RWPE2 (cell line): Measurements from ENCODE around the gene MATN4.

Experiments used
- ATAC-seq: fragments of 200-7000 bp; cut with Tn5 transposase; 3 replicates; pipeline ENCODE4 v1.9.1; 2021; ENCODE audit warnings: low read depth
- DNase-seq: peaks from one replicate; pipeline ENCODE4 v3.0.0-alpha.2; 2020; ENCODE audit warnings: low spot score
- H3K27ac ChIP-seq: fragments of 450-650 bp; 2 replicates; pipeline ENCODE4 v1.5.1; 2017; ENCODE audit warnings: mild to moderate bottlenecking; ENCODE audit not compliant: poor library complexity, severe bottlenecking
- H3K27me3 ChIP-seq: fragments of 250-450 bp; sonication (Bioruptor Pico); 2 replicates; pipeline ENCODE4 v1.5.1; 2021; ENCODE audit warnings: mild to moderate bottlenecking, moderate library complexity; ENCODE audit not compliant: insufficient read depth, poor library complexity, severe bottlenecking
- H3K36me3 ChIP-seq: fragments of 250-450 bp; sonication (Bioruptor Pico); 2 replicates; pipeline ENCODE4 v1.5.1; 2020; ENCODE audit warnings: low read depth, mild to moderate bottlenecking, moderate library complexity
- H3K4me1 ChIP-seq: fragments of 250-450 bp; sonication (Bioruptor Pico); 2 replicates; pipeline ENCODE4 v1.5.1; 2021; ENCODE audit warnings: mild to moderate bottlenecking, moderate library complexity; ENCODE audit not compliant: insufficient read depth, poor library complexity, severe bottlenecking
- H3K4me3 ChIP-seq: fragments of 250-450 bp; sonication (Bioruptor Pico); 2 replicates; pipeline ENCODE4 v1.5.1; 2021; ENCODE audit warnings: mild to moderate bottlenecking, moderate library complexity; ENCODE audit not compliant: severe bottlenecking
- H3K9me3 ChIP-seq: fragments of 250-450 bp; sonication (Bioruptor Pico); 2 replicates; pipeline ENCODE4 v1.5.1; 2021; ENCODE audit warnings: mild to moderate bottlenecking, moderate library complexity; ENCODE audit not compliant: severe bottlenecking
- TF ChIP-seq, protein P1 (sequence below): fragments of 450-650 bp; IDR thresholded peaks from one replicate; pipeline ENCODE4 v1.5.1; 2017; ENCODE audit warnings: mild to moderate bottlenecking, moderate library complexity; ENCODE audit not compliant: poor library complexity, severe bottlenecking

The MATN4 gene

GRCh38 chr20:45338121-45339030 is 30.3 kb upstream of the MATN4 start:
- Histone ChIP-seq H3K36me3 (peaks cover 91% of the 10 kb centered on the region), H3K4me1 (peaks cover 74% of the 10 kb centered on the region), H3K27ac (peak overlapping the region; percentile 99), H3K4me3 (no peak overlapping the region), H3K9me3 (no peaks in the 10 kb centered on the region), H3K27me3 (no peaks in the 10 kb centered on the region)
- DNase-seq (no peak), ATAC-seq (no peak)
- TF ChIP-seq, protein P1, sequence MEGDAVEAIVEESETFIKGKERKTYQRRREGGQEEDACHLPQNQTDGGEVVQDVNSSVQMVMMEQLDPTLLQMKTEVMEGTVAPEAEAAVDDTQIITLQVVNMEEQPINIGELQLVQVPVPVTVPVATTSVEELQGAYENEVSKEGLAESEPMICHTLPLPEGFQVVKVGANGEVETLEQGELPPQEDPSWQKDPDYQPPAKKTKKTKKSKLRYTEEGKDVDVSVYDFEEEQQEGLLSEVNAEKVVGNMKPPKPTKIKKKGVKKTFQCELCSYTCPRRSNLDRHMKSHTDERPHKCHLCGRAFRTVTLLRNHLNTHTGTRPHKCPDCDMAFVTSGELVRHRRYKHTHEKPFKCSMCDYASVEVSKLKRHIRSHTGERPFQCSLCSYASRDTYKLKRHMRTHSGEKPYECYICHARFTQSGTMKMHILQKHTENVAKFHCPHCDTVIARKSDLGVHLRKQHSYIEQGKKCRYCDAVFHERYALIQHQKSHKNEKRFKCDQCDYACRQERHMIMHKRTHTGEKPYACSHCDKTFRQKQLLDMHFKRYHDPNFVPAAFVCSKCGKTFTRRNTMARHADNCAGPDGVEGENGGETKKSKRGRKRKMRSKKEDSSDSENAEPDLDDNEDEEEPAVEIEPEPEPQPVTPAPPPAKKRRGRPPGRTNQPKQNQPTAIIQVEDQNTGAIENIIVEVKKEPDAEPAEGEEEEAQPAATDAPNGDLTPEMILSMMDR: no peak

DNA sequence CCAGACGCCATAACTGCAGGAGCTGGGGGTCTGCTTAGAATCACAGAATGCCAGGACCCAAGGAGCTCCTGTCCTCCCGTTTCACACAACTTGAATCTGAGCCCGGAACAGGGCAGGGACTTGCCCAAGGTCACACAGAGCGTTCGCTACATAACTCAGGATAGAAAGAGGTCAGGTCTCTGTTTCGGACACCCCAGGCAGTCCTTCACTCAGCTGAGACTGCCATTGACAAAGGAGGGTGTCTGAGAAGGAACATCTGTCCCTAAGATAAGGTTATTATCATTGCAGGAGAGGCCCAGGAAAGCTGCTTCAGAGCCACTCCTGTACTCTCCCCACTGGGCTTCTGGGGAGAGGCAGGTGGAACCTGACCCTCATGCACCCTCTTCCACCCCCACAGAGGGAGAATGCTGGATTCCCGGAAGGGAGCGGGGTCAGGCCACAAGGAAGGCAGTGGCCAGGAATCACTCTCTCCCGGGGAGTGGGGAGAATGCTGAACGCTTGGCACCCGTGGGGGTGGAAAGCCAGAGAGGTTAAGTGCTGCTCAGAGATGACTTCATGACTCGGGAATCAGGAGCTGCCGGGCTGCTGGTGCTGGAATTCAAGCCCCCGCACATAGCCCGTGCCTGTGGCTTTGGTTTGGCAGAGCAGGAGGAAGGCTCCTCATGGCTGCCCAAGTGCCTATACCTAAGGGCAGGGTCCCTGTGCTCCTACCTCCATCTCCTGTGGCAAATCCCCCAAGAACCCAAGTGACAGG is 29.4 kb upstream of the MATN4 start:
- Histone ChIP-seq H3K36me3 (peaks cover 91% of the 10 kb centered on the region), H3K4me3 (no peak overlapping the region)
- TF ChIP-seq, protein P1: no peak

GRCh38 chr20:45336530-45337366 is 28.6 kb upstream of the MATN4 start:
- TF ChIP-seq, protein P1: no peak
- Histone ChIP-seq H3K9me3 (no peaks in the 10 kb centered on the region), H3K4me3 (no peak overlapping the region), H3K36me3 (peaks cover 92% of the 10 kb centered on the region), H3K27me3 (no peaks in the 10 kb centered on the region), H3K27ac (peak overlapping the region; percentile 99), H3K4me1 (peaks cover 58% of the 10 kb centered on the region)
- DNase-seq (peak; percentile 100), ATAC-seq (peak; percentile 85)

More for the DNA sequence above, 29.4 kb upstream of the MATN4 start:
- Histone ChIP-seq H3K9me3 (no peaks in the 10 kb centered on the region), H3K27me3 (no peaks in the 10 kb centered on the region), H3K27ac (peak overlapping the region; percentile 99), H3K4me1 (peaks cover 66% of the 10 kb centered on the region)
- peak; percentile 57 for ATAC-seq
- peak; percentile 98 for DNase-seq

- H3K4me1 ChIP-seq: no peaks in the 10 kb centered on the region
- H3K4me3 ChIP-seq: no peak overlapping the region
- ATAC-seq: no peak
- no peak for DNase-seq
- peaks cover 100% of the 10 kb centered on the region for H3K36me3 ChIP-seq
- no peaks in the 10 kb centered on the region for H3K9me3 ChIP-seq
- TF ChIP-seq, protein P1: no peak
- H3K27me3 ChIP-seq: no peaks in the 10 kb centered on the region
- H3K27ac ChIP-seq: no peak overlapping the region
Measured at GRCh38 chr20:45330476-45330875, 22.4 kb upstream of the MATN4 start.
